ENCODE data around the gene DDX10. TPM values are rescaled to one million over a fixed set of nuclear protein-coding genes. Genes with fewer than 3 reads are reported as not detected.

The DDX10 gene
- total and polyA plus RNA-seq, 2 of the 8 experiments (the other 6 are each of a cell fraction or from before 2014, with no cell fraction given), result 49.2 to 52.2 TPM

DNA sequence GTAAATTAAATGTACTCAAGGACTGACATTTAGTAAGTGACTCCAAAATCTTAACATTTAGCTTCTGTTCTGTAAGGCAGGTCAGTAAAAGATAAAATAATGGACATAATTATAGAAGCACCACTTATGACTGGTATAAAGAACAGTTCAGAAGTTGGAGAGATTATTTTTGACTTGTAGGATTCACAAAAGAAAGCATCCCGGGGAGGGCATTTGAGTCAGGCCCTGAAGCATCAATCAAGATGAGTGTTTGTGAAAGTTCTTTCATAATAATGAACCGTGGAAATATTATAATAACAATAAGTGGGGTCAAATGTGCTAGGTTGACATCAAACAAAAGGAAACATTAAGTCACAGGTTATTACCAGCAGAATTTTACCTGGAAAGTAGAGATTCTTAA is 201.9 kb downstream of the DDX10 start (continued):
- TF ChIP-seq, protein P1, sequence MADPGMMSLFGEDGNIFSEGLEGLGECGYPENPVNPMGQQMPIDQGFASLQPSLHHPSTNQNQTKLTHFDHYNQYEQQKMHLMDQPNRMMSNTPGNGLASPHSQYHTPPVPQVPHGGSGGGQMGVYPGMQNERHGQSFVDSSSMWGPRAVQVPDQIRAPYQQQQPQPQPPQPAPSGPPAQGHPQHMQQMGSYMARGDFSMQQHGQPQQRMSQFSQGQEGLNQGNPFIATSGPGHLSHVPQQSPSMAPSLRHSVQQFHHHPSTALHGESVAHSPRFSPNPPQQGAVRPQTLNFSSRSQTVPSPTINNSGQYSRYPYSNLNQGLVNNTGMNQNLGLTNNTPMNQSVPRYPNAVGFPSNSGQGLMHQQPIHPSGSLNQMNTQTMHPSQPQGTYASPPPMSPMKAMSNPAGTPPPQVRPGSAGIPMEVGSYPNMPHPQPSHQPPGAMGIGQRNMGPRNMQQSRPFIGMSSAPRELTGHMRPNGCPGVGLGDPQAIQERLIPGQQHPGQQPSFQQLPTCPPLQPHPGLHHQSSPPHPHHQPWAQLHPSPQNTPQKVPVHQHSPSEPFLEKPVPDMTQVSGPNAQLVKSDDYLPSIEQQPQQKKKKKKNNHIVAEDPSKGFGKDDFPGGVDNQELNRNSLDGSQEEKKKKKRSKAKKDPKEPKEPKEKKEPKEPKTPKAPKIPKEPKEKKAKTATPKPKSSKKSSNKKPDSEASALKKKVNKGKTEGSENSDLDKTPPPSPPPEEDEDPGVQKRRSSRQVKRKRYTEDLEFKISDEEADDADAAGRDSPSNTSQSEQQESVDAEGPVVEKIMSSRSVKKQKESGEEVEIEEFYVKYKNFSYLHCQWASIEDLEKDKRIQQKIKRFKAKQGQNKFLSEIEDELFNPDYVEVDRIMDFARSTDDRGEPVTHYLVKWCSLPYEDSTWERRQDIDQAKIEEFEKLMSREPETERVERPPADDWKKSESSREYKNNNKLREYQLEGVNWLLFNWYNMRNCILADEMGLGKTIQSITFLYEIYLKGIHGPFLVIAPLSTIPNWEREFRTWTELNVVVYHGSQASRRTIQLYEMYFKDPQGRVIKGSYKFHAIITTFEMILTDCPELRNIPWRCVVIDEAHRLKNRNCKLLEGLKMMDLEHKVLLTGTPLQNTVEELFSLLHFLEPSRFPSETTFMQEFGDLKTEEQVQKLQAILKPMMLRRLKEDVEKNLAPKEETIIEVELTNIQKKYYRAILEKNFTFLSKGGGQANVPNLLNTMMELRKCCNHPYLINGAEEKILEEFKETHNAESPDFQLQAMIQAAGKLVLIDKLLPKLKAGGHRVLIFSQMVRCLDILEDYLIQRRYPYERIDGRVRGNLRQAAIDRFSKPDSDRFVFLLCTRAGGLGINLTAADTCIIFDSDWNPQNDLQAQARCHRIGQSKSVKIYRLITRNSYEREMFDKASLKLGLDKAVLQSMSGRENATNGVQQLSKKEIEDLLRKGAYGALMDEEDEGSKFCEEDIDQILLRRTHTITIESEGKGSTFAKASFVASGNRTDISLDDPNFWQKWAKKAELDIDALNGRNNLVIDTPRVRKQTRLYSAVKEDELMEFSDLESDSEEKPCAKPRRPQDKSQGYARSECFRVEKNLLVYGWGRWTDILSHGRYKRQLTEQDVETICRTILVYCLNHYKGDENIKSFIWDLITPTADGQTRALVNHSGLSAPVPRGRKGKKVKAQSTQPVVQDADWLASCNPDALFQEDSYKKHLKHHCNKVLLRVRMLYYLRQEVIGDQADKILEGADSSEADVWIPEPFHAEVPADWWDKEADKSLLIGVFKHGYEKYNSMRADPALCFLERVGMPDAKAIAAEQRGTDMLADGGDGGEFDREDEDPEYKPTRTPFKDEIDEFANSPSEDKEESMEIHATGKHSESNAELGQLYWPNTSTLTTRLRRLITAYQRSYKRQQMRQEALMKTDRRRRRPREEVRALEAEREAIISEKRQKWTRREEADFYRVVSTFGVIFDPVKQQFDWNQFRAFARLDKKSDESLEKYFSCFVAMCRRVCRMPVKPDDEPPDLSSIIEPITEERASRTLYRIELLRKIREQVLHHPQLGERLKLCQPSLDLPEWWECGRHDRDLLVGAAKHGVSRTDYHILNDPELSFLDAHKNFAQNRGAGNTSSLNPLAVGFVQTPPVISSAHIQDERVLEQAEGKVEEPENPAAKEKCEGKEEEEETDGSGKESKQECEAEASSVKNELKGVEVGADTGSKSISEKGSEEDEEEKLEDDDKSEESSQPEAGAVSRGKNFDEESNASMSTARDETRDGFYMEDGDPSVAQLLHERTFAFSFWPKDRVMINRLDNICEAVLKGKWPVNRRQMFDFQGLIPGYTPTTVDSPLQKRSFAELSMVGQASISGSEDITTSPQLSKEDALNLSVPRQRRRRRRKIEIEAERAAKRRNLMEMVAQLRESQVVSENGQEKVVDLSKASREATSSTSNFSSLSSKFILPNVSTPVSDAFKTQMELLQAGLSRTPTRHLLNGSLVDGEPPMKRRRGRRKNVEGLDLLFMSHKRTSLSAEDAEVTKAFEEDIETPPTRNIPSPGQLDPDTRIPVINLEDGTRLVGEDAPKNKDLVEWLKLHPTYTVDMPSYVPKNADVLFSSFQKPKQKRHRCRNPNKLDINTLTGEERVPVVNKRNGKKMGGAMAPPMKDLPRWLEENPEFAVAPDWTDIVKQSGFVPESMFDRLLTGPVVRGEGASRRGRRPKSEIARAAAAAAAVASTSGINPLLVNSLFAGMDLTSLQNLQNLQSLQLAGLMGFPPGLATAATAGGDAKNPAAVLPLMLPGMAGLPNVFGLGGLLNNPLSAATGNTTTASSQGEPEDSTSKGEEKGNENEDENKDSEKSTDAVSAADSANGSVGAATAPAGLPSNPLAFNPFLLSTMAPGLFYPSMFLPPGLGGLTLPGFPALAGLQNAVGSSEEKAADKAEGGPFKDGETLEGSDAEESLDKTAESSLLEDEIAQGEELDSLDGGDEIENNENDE (IDR thresholded peaks at IDR 0.05; ENCODE audit: insufficient replicate concordance, low read length), result no peak
- TF ChIP-seq SRF (IDR thresholded peaks at IDR 0.05; ENCODE audit: low read depth, low read length) (no peak), KDM4A (IDR thresholded peaks at IDR 0.05; ENCODE audit: low read depth, low read length, severe bottlenecking) (no peak), SP1 (IDR thresholded peaks at IDR 0.05; ENCODE audit: low read depth, low read length) (no peak), POLR2AphosphoS5 (IDR thresholded peaks at IDR 0.05; ENCODE audit: low read depth, low read length) (no peak), JUND (IDR thresholded peaks at IDR 0.05; ENCODE audit: low read length) (no peak), KDM5A (IDR thresholded peaks at IDR 0.05; ENCODE audit: low read length) (no peak)

All from H1 (cell line).